Uterus (tissue), 2 donors: ENCODE data around the gene AIP.

ENCODE experiments used
- CTCF ChIP-seq, 4 experiments: fragments of 200-600 bp in 2 of 4; fragments of 450-650 bp in 2 of 4; sonication (generic) in 2 of 4; IDR thresholded peaks; one replicate each; pipeline ENCODE4 v1.5.1; 2016 to 2019; ENCODE audit warnings: antibody characterized with exemption in 4 of 4, mild to moderate bottlenecking in 2 of 4, moderate library complexity in 1 of 4
- POLR2A ChIP-seq, 2 donors: fragments of 450-650 bp; IDR thresholded peaks; one replicate each; pipeline ENCODE4 v1.6.1; 2016; ENCODE audit warnings: antibody characterized with exemption in 2 of 2, mild to moderate bottlenecking in 1 of 2, moderate library complexity in 1 of 2

GRCh38 chr11:67506426-67507051 lies 23.7 kb downstream of the AIP start:
- no peak for TF ChIP-seq POLR2A (IDR thresholded peaks at IDR 0.05)
- no peak for TF ChIP-seq CTCF (IDR thresholded peaks at IDR 0.05)
